Kidney (tissue), 14 donors: ENCODE results near the gene WNT7A. TPM values are rescaled to one million over a fixed set of nuclear protein-coding genes. Genes with fewer than 3 reads are reported as not detected.

ENCODE experiments used
- DNase-seq, 5 donors: peaks; one replicate each; pipeline ENCODE4 v3.0.0-alpha.2; 2013 to 2020
- FAIRE-seq: peaks from 2 replicates; lab custom pipeline; 2012; peaks lifted over from hg19 to GRCh38; lab: Jason Lieb, UNC
- H3K27ac ChIP-seq, 2 donors: one replicate each; pipeline ENCODE4 v1.7.0; 2013; ENCODE audit warnings: low read depth in 2 of 2, low read length in 2 of 2, inconsistent platforms in 1 of 2
- H3K27me3 ChIP-seq: one replicate; pipeline ENCODE4 v1.7.1; 2013; ENCODE audit warnings: low read length, inconsistent platforms; ENCODE audit not compliant: control insufficient read depth, insufficient read depth
- H3K36me3 ChIP-seq, 3 donors: one replicate each; pipeline versions ENCODE4 v1.7.0 to v1.7.1; 2013; ENCODE audit warnings: low read length in 3 of 3, control low read depth in 1 of 3, inconsistent platforms in 1 of 3; ENCODE audit not compliant: insufficient read depth in 3 of 3, control insufficient read depth in 2 of 3
- H3K4me1 ChIP-seq, 3 donors: one replicate each; pipeline versions ENCODE4 v1.7.0 to v1.7.1; 2013; ENCODE audit warnings: low read length in 3 of 3, inconsistent platforms in 1 of 3, low read depth in 1 of 3; ENCODE audit not compliant: control insufficient read depth in 2 of 3, insufficient read depth in 2 of 3
- H3K4me3 ChIP-seq, 3 donors: one replicate each; pipeline versions ENCODE4 v1.7.0 to v1.8.1; 2013; ENCODE audit warnings: low read length in 3 of 3, control low read depth in 1 of 3, inconsistent platforms in 1 of 3
- H3K9ac ChIP-seq, 3 donors: one replicate each; pipeline versions ENCODE4 v1.7.0 to v1.7.1; 2013; ENCODE audit warnings: low read length in 3 of 3, control low read depth in 1 of 3, inconsistent platforms in 1 of 3
- H3K9me3 ChIP-seq, 3 donors: one replicate each; pipeline versions ENCODE4 v1.7.0 to v1.7.1; 2013; ENCODE audit warnings: low read length in 3 of 3, control low read depth in 1 of 3, inconsistent platforms in 1 of 3; ENCODE audit not compliant: control insufficient read depth in 2 of 3, insufficient read depth in 1 of 3
- intact Hi-C: fragments of 100-400 bp; cut with DNase I; formaldehyde crosslinking; loops from one replicate; pipeline ENCODE4 v1.11.1; 2022
- polyA plus RNA-seq: library from polyadenylated mRNA; stranded (reverse); fragments of 350-450 nt; fragmentation: Illumina TruSeq; extraction: RNeasy Lipid Tissue Mini Kit (QIAGEN cat#74804); gene quantifications from one replicate; pipeline ENCODE4 v1.2.3, GENCODE V29; 2014; ENCODE audit warnings: low read depth, low replicate concordance; ENCODE audit not compliant: insufficient read depth
- total RNA-seq: library from RNA; stranded (reverse); fragmentation: NEBNext Ultra II Directional; extraction: Animal tissue kit (Norgen Biotek cat#: 25700); gene quantifications from one replicate; pipeline ENCODE4 v1.2.1, GENCODE V29; 2021
- TF ChIP-seq, protein P1 (sequence below): IDR thresholded peaks from 3 replicates; pipeline ENCODE4 v1.5.1; 2012; ENCODE audit warnings: mild to moderate bottlenecking, moderate library complexity, borderline replicate concordance; ENCODE audit not compliant: insufficient read depth; ENCODE audit errors: extremely low read depth
- donor health status: control.
- donor health status: control.
- donor health status: control.
- donor health status: control.
- donor health status: control.
- donor health status: DM: yes; HTN: yes; CAD: no.
- donor health status: Normal renal cell carcinoma (clear cell type).

WNT7A gene
- total and polyA plus RNA-seq, 2 donors from 2014 or later: 0.13 to 3.3 TPM

DNA sequence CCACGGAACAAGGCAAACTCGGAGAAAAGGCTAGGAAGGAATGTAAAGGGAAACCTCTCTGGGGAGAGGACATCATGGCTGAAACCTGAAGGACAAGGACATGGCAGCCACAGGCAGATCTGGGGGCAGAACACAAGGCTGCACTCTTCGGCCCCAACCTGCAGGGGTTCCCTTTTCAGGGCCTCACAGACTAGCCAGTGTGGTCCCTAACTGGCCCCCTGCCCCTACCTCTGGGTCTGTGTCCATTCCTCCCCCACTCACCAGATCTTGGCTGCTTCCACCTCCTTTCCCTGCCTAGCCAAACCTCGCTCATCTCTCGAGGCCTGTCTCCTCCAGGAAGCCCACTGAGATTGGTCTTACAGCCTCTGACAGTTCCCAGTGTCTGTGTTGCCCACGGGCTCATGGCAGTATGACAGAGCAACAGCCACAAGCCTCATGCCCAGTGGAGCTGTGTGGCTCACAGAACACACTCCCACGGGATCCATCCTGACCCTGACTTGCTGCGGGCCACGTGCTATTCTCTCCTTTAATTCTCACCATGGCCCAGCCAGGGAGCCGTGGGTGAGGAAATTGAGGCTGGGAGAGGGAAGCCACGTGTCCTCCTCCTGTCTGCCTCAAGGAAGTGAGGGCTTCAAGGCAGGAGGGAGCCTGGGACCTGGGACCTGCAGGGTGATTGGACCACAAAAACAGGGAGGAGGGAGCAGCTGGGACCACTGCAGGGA lies 26.5 kb downstream of the WNT7A start:
- Histone ChIP-seq H3K9ac (no peak overlapping the region), H3K36me3 (no peaks in the 10 kb centered on the region), H3K27me3 (no peaks in the 10 kb centered on the region), H3K9me3 (no peaks in the 10 kb centered on the region), H3K4me1 (no peaks in the 10 kb centered on the region), H3K4me3 (no peak overlapping the region), H3K27ac (no peak overlapping the region)
- DNase-seq (peak in 1 of 5 donors; percentile 39), FAIRE-seq (no peak)
- TF ChIP-seq, protein P1, sequence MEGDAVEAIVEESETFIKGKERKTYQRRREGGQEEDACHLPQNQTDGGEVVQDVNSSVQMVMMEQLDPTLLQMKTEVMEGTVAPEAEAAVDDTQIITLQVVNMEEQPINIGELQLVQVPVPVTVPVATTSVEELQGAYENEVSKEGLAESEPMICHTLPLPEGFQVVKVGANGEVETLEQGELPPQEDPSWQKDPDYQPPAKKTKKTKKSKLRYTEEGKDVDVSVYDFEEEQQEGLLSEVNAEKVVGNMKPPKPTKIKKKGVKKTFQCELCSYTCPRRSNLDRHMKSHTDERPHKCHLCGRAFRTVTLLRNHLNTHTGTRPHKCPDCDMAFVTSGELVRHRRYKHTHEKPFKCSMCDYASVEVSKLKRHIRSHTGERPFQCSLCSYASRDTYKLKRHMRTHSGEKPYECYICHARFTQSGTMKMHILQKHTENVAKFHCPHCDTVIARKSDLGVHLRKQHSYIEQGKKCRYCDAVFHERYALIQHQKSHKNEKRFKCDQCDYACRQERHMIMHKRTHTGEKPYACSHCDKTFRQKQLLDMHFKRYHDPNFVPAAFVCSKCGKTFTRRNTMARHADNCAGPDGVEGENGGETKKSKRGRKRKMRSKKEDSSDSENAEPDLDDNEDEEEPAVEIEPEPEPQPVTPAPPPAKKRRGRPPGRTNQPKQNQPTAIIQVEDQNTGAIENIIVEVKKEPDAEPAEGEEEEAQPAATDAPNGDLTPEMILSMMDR: no peak
- intact Hi-C loops: no loop called here

DNA sequence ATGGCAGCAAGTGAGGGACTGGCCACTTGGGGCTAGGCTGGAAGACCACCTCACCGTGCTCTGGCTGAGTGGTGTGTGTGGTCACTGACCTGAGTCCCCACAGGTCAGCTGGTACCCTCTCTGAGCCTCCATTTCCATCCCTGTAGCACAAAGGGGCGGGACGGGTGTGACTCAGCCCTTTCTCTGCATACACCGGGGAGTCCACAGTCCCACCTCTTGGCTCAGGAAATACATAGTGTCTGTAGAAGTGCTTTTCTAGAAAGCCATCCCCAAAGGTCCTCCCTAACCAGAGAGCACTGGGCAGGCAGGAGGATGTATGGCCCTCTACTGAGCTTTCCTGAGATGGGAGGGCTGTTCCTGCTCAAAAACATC lies 27.2 kb downstream of the WNT7A start:
- H3K27me3 ChIP-seq: no peaks in the 10 kb centered on the region
- FAIRE-seq (no peak), DNase-seq (no peak)
- H3K9ac ChIP-seq: no peak overlapping the region
- H3K9me3 ChIP-seq: no peaks in the 10 kb centered on the region
- H3K4me3 ChIP-seq: no peak overlapping the region
- H3K4me1 ChIP-seq: no peaks in the 10 kb centered on the region
- no peaks in the 10 kb centered on the region for H3K36me3 ChIP-seq
- H3K27ac ChIP-seq: no peak overlapping the region
- TF ChIP-seq, protein P1: no peak
- intact Hi-C loops: no loop called here

DNA sequence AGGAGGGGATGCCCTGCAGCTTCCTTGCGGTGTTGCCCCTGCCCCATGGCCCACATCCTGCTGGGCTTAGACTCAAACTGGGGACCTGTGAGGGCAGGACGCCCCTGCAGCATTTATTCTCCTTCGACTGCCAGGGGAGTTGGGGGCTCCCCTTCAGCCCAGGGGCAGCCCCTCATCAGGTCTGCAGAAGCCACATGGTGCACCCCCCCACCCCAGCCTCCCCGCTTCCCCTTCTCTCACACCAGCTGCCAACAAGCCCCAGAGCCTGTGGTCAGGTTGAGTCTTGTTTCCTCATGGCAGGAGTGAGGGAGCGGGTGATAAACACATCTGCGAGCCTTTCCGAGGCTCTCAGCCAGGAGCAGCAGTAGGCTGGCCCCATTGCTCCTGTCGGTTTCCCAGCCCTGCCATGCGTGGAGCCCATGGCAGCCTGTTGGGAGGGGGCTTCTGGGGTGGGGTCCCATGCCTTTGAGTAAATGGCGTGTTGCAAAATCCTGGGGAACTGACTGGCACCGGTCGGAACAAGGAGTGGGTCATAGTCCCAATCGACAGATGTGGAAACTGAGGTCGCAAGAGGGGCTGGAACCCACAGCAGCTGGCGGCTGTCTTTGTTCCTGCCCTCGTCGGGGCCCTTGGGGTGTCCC lies 27.8 kb downstream of the WNT7A start:
- TF ChIP-seq, protein P1: no peak
- FAIRE-seq (no peak), DNase-seq (peak in 1 of 5 donors; percentile 49)
- no peak overlapping the region for H3K4me3 ChIP-seq
- no peaks in the 10 kb centered on the region for H3K9me3 ChIP-seq
- H3K27me3 ChIP-seq: no peaks in the 10 kb centered on the region
- no peak overlapping the region for H3K27ac ChIP-seq
- no peaks in the 10 kb centered on the region for H3K4me1 ChIP-seq
- H3K36me3 ChIP-seq: no peaks in the 10 kb centered on the region
- no peak overlapping the region for H3K9ac ChIP-seq
- intact Hi-C loops: no loop called here
